ENCODE results near the gene NKAIN1.

Gene NKAIN1

DNA sequence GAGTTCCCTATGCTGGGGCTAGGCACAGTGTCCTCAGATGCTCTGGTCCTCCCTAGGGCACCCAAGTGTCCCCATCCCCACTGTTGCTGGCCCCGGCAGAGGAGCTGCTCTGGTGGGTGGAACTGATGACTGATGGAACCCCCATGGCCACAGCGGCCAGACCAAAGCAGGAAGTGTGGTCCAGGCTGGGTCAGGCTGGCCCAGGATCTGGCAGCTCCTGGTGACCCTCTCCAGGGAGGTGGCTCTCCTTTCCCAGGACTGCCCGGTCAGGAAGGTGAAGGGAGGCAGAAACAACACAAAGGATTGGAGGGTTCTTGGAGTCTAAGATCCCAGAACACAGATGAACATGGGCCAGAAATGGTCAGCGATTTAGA is 1.1 kb downstream of the NKAIN1 start:
- peaks cover 0 to 3% of the 10 kb centered on the region in 2 donors for H3K4me1 ChIP-seq (ENCODE audit: control insufficient read depth in 2 of 2, insufficient read depth in 2 of 2, low read length in 2 of 2)
- H3K36me3 ChIP-seq (ENCODE audit: control insufficient read depth in 2 of 2, insufficient read depth in 2 of 2, low read length in 2 of 2), result no peaks in the 10 kb centered on the region
- no peak overlapping the region for H3K9ac ChIP-seq (ENCODE audit: low read depth in 1 of 2, low read length in 2 of 2)
- no peak overlapping the region for H3K27ac ChIP-seq (ENCODE audit: low read depth in 2 of 2, low read length in 2 of 2)
- H3K4me3 ChIP-seq (ENCODE audit: low read length in 2 of 2), result no peak overlapping the region
- peaks cover 27% of the 10 kb centered on the region in 2 donors for H3K27me3 ChIP-seq (ENCODE audit: control insufficient read depth in 2 of 2, insufficient read depth in 2 of 2, low read length in 2 of 2)
- no peaks in the 10 kb centered on the region for H3K9me3 ChIP-seq (ENCODE audit: control insufficient read depth in 2 of 2, low read length in 2 of 2)

DNA sequence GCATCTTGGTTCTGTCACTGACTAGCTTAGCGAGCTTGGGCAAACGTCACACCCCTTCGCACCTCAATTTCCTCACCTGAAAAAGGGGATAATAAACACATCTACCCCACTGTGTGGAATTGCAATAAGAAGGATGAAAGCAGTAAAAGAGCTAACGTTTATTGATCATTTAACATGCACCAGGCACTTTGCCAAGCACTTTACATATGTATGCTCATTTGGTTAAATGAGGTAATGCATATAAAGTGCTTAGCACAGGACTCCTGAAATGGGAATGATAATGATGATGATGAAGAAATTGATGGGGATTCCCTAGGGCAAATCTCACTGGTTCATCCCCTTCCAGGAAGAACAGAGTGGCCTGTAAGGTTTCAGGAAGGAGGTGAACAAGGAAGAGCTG is 4.8 kb downstream of the NKAIN1 start:
- H3K4me3 ChIP-seq (ENCODE audit: low read length in 2 of 2), result no peak overlapping the region
- peaks cover 14 to 21% of the 10 kb centered on the region in 2 donors for H3K27me3 ChIP-seq (ENCODE audit: control insufficient read depth in 2 of 2, insufficient read depth in 2 of 2, low read length in 2 of 2)
- no peaks in the 10 kb centered on the region for H3K9me3 ChIP-seq (ENCODE audit: control insufficient read depth in 2 of 2, low read length in 2 of 2)
- no peak overlapping the region for H3K9ac ChIP-seq (ENCODE audit: low read depth in 1 of 2, low read length in 2 of 2)
- no peaks in the 10 kb centered on the region for H3K36me3 ChIP-seq (ENCODE audit: control insufficient read depth in 2 of 2, insufficient read depth in 2 of 2, low read length in 2 of 2)
- no peak overlapping the region for H3K27ac ChIP-seq (ENCODE audit: low read depth in 2 of 2, low read length in 2 of 2)
- peaks cover 0 to 3% of the 10 kb centered on the region in 2 donors for H3K4me1 ChIP-seq (ENCODE audit: control insufficient read depth in 2 of 2, insufficient read depth in 2 of 2, low read length in 2 of 2)

DNA sequence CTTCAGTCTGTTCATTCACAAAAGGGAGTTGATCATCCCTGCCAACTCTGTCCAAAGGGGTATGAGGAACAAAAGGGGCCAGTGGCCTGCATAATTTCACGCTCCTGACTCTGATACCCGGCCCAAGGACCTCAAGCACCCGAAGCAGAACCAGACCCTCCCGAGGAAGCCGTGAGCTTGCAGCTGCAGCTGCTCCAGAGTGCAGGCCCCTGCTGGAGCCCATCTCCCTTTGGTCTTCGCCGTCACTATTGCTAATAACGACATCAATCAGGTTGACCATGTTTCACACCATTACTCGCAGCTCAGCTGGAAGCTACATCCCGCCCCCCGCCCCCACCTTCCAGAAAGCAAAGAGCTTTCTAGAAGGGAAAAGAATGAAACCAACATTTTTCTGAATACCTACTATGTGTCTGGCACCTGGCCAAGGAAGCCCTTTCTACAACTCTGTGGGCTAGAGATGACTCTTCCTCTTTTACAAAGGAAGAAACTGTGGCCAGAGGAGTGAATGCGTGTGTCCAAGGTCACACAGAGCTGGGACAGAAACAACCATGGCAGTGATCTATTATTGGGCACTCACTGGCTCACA is 5.5 kb downstream of the NKAIN1 start:
- H3K36me3 ChIP-seq (ENCODE audit: control insufficient read depth in 2 of 2, insufficient read depth in 2 of 2, low read length in 2 of 2), result no peaks in the 10 kb centered on the region
- peaks cover 14 to 21% of the 10 kb centered on the region in 2 donors for H3K27me3 ChIP-seq (ENCODE audit: control insufficient read depth in 2 of 2, insufficient read depth in 2 of 2, low read length in 2 of 2)
- H3K9me3 ChIP-seq (ENCODE audit: control insufficient read depth in 2 of 2, low read length in 2 of 2), result no peaks in the 10 kb centered on the region
- H3K4me1 ChIP-seq (ENCODE audit: control insufficient read depth in 2 of 2, insufficient read depth in 2 of 2, low read length in 2 of 2), result peaks cover 0 to 3% of the 10 kb centered on the region in 2 donors
- H3K9ac ChIP-seq (ENCODE audit: low read depth in 1 of 2, low read length in 2 of 2), result no peak overlapping the region
- no peak overlapping the region for H3K27ac ChIP-seq (ENCODE audit: low read depth in 2 of 2, low read length in 2 of 2)
- no peak overlapping the region for H3K4me3 ChIP-seq (ENCODE audit: low read length in 2 of 2)

DNA sequence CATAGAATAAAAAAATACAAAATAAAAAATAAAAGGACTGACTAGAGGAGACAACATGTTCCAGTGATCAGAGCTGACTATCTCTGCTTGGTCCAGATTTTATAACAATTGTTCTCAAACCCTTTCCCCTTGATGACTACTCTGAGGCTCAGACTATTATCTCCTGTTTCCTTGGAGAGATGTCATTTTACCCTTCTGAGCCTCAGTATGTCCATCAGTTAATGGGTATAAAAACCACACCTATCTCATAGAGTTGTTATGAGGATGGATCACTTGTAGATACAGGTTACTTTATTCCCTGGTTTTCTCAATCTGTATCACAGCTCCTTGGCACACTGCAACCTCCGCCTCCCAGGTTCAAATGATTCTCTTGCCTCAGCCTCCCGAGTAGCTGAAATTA is 7.0 kb downstream of the NKAIN1 start:
- no peak overlapping the region for H3K27ac ChIP-seq (ENCODE audit: low read depth in 2 of 2, low read length in 2 of 2)
- H3K9me3 ChIP-seq (ENCODE audit: control insufficient read depth in 2 of 2, low read length in 2 of 2), result no peaks in the 10 kb centered on the region
- no peak overlapping the region for H3K4me3 ChIP-seq (ENCODE audit: low read length in 2 of 2)
- no peaks in the 10 kb centered on the region for H3K36me3 ChIP-seq (ENCODE audit: control insufficient read depth in 2 of 2, insufficient read depth in 2 of 2, low read length in 2 of 2)
- no peaks in the 10 kb centered on the region for H3K4me1 ChIP-seq (ENCODE audit: control insufficient read depth in 2 of 2, insufficient read depth in 2 of 2, low read length in 2 of 2)
- H3K27me3 ChIP-seq (ENCODE audit: control insufficient read depth in 2 of 2, insufficient read depth in 2 of 2, low read length in 2 of 2), result peaks cover 5 to 9% of the 10 kb centered on the region in 2 donors
- H3K9ac ChIP-seq (ENCODE audit: low read depth in 1 of 2, low read length in 2 of 2), result no peak overlapping the region

DNA sequence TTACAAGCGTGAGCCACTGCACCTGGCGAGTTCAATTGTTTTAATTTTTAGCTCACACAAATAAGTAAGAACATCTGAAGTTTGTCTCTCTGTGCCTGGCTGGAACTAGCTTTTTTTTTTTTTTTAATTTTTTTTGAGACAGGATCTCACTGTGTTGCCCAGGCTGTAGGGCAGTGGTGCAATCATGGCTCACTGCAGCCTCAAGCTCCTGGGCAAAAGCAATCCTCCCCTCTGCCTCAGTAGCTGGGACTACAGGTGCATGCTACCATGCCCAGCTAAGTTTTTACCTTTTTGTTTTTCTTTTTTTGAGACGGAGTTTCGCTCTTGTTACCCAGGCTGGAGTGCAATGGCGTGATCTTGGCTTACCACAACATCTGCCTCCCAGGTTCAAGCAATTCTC is 7.9 kb downstream of the NKAIN1 start:
- no peak overlapping the region for H3K27ac ChIP-seq (ENCODE audit: low read depth in 2 of 2, low read length in 2 of 2)
- H3K9me3 ChIP-seq (ENCODE audit: control insufficient read depth in 2 of 2, low read length in 2 of 2), result no peaks in the 10 kb centered on the region
- H3K27me3 ChIP-seq (ENCODE audit: control insufficient read depth in 2 of 2, insufficient read depth in 2 of 2, low read length in 2 of 2), result peaks cover 5 to 9% of the 10 kb centered on the region in 2 donors
- no peaks in the 10 kb centered on the region for H3K36me3 ChIP-seq (ENCODE audit: control insufficient read depth in 2 of 2, insufficient read depth in 2 of 2, low read length in 2 of 2)
- H3K9ac ChIP-seq (ENCODE audit: low read depth in 1 of 2, low read length in 2 of 2), result no peak overlapping the region
- no peaks in the 10 kb centered on the region for H3K4me1 ChIP-seq (ENCODE audit: control insufficient read depth in 2 of 2, insufficient read depth in 2 of 2, low read length in 2 of 2)
- no peak overlapping the region for H3K4me3 ChIP-seq (ENCODE audit: low read length in 2 of 2)

DNA sequence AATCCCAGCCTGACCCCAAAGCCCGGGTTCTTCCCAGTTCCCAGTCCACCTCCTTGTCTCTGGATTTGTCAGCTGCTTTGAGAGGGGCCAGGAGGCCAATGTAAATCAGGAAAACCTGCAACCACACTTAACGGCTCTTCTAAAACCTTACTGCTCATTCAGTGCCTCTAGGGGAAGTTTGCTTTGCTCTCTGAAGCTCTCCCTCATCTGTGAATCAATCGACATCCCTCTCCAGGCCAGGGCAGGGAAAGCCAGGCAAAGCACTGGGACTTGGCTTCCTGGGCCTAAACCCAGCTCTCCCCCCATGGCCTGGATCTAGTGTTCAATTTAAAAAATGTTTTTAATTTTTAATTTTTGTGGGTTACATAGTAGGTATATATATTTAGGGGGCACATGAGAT is 9.3 kb downstream of the NKAIN1 start:
- no peak overlapping the region for H3K9ac ChIP-seq (ENCODE audit: low read depth in 1 of 2, low read length in 2 of 2)
- no peaks in the 10 kb centered on the region for H3K9me3 ChIP-seq (ENCODE audit: control insufficient read depth in 2 of 2, low read length in 2 of 2)
- no peak overlapping the region for H3K27ac ChIP-seq (ENCODE audit: low read depth in 2 of 2, low read length in 2 of 2)
- no peak overlapping the region for H3K4me3 ChIP-seq (ENCODE audit: low read length in 2 of 2)
- H3K36me3 ChIP-seq (ENCODE audit: control insufficient read depth in 2 of 2, insufficient read depth in 2 of 2, low read length in 2 of 2), result no peaks in the 10 kb centered on the region
- no peaks in the 10 kb centered on the region for H3K27me3 ChIP-seq (ENCODE audit: control insufficient read depth in 2 of 2, insufficient read depth in 2 of 2, low read length in 2 of 2)
- H3K4me1 ChIP-seq (ENCODE audit: control insufficient read depth in 2 of 2, insufficient read depth in 2 of 2, low read length in 2 of 2), result no peaks in the 10 kb centered on the region

DNA sequence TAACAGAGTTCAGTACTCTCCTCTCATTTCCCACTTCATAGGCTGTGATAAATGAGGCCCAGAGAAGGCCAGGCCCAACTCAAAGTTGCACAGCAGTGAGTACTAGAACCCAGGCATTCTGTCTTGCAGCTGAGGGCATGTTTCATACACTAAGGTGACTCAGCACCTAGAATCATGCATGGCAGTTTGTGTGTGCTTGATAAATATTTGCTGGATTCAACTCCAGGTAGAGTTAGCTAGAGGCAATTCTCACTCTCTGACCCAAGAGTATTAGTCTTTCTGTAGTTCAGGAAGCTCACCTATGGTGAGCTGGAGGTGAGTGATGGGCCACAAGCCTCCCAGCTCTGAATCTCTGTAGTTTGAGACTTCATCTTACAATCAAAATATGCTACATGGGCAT is 10.7 kb downstream of the NKAIN1 start:
- peaks cover 0 to 6% of the 10 kb centered on the region in 2 donors for H3K4me1 ChIP-seq (ENCODE audit: control insufficient read depth in 2 of 2, insufficient read depth in 2 of 2, low read length in 2 of 2)
- H3K9me3 ChIP-seq (ENCODE audit: control insufficient read depth in 2 of 2, low read length in 2 of 2), result no peaks in the 10 kb centered on the region
- H3K4me3 ChIP-seq (ENCODE audit: low read length in 2 of 2), result no peak overlapping the region
- no peak overlapping the region for H3K27ac ChIP-seq (ENCODE audit: low read depth in 2 of 2, low read length in 2 of 2)
- no peaks in the 10 kb centered on the region for H3K36me3 ChIP-seq (ENCODE audit: control insufficient read depth in 2 of 2, insufficient read depth in 2 of 2, low read length in 2 of 2)
- no peak overlapping the region for H3K9ac ChIP-seq (ENCODE audit: low read depth in 1 of 2, low read length in 2 of 2)
- H3K27me3 ChIP-seq (ENCODE audit: control insufficient read depth in 2 of 2, insufficient read depth in 2 of 2, low read length in 2 of 2), result no peaks in the 10 kb centered on the region

DNA sequence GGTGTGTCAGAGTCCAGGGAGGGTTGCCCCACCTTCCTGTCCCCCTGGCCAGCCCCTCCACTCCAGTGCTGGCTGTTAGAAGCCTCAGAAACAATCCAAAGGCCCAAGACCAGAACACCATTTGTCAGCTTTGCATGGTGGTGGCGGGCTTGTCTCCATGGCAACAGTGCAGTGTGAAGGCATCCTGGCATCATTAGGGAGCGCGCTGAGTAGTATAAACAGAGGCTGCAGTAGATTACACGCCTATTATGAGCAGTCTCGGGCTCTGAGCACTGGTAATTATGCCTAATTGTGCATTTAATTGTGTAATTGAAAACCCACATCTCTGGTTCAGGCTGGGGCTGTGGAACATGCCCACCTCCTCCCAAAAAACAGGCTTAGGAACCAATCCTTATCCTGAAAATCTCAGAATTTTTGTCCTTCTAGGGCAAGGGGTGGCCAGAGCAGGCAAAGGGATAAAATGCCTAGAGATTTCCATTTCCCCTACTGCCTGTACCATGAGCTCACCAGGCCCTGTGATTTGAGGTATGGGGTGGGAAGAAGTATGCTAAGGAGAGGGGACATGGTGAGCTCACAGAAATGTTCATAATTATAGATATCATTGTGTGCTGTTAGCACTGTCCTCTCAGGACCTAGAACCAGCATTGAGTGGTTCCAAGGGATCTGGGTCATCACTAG is 11.7 kb downstream of the NKAIN1 start:
- no peaks in the 10 kb centered on the region for H3K9me3 ChIP-seq (ENCODE audit: control insufficient read depth in 2 of 2, low read length in 2 of 2)
- no peaks in the 10 kb centered on the region for H3K36me3 ChIP-seq (ENCODE audit: control insufficient read depth in 2 of 2, insufficient read depth in 2 of 2, low read length in 2 of 2)
- peaks cover 4 to 9% of the 10 kb centered on the region in 2 donors for H3K4me1 ChIP-seq (ENCODE audit: control insufficient read depth in 2 of 2, insufficient read depth in 2 of 2, low read length in 2 of 2)
- H3K4me3 ChIP-seq (ENCODE audit: low read length in 2 of 2), result no peak overlapping the region
- no peak overlapping the region for H3K9ac ChIP-seq (ENCODE audit: low read depth in 1 of 2, low read length in 2 of 2)
- no peaks in the 10 kb centered on the region for H3K27me3 ChIP-seq (ENCODE audit: control insufficient read depth in 2 of 2, insufficient read depth in 2 of 2, low read length in 2 of 2)
- H3K27ac ChIP-seq (ENCODE audit: low read depth in 2 of 2, low read length in 2 of 2), result no peak overlapping the region

DNA sequence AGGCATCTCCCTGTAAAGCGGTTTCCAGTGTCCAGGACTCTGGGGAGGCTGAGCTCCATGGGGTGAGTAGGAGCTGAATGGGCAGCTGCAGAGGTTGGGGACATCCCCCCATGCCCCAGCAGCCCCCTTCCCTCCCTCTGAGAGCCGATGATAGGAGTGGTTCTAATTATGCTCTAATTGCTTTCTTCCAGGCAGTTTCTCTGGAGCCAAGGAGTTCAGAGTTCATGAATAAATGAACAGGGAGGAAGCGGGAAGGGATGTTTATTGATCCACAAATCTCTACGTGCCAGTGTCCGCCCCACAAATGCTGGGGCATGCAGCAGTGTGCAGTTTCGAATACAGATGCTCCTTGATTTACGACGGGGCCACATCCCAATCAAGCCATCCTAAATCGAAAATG is 15.6 kb downstream of the NKAIN1 start:
- H3K4me1 ChIP-seq (ENCODE audit: control insufficient read depth in 2 of 2, insufficient read depth in 2 of 2, low read length in 2 of 2), result peaks cover 4 to 9% of the 10 kb centered on the region in 2 donors
- H3K4me3 ChIP-seq (ENCODE audit: low read length in 2 of 2), result no peak overlapping the region
- H3K9me3 ChIP-seq (ENCODE audit: control insufficient read depth in 2 of 2, low read length in 2 of 2), result no peaks in the 10 kb centered on the region
- H3K36me3 ChIP-seq (ENCODE audit: control insufficient read depth in 2 of 2, insufficient read depth in 2 of 2, low read length in 2 of 2), result no peaks in the 10 kb centered on the region
- H3K27ac ChIP-seq (ENCODE audit: low read depth in 2 of 2, low read length in 2 of 2), result peak overlapping the region in 1 of 2 donors; percentile 32
- H3K9ac ChIP-seq (ENCODE audit: low read depth in 1 of 2, low read length in 2 of 2), result no peak overlapping the region
- no peaks in the 10 kb centered on the region for H3K27me3 ChIP-seq (ENCODE audit: control insufficient read depth in 2 of 2, insufficient read depth in 2 of 2, low read length in 2 of 2)

DNA sequence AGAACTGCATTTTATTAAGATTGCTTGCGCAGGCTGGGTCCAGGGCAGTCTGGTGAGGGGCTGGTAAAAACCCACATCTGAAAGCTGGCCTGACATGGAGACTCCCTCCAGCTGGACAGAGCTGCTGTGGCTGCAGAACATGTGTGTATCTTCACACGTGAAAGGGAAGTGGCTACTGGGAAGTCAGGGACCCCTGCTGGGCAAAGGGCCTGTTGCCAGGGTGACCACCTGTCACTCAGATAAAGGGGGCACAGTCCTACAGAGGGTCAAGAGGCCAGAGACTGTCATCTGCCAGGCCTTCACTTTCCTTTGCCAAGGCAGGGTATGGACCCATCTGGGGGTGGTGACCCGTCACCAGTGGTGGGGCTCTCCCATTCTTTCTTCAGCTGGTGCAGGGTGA is 17.5 kb downstream of the NKAIN1 start:
- H3K4me3 ChIP-seq (ENCODE audit: low read length in 2 of 2), result no peak overlapping the region
- H3K27me3 ChIP-seq (ENCODE audit: control insufficient read depth in 2 of 2, insufficient read depth in 2 of 2, low read length in 2 of 2), result no peaks in the 10 kb centered on the region
- H3K9me3 ChIP-seq (ENCODE audit: control insufficient read depth in 2 of 2, low read length in 2 of 2), result no peaks in the 10 kb centered on the region
- no peak overlapping the region for H3K9ac ChIP-seq (ENCODE audit: low read depth in 1 of 2, low read length in 2 of 2)
- no peaks in the 10 kb centered on the region for H3K36me3 ChIP-seq (ENCODE audit: control insufficient read depth in 2 of 2, insufficient read depth in 2 of 2, low read length in 2 of 2)
- peaks cover 4 to 9% of the 10 kb centered on the region in 2 donors for H3K4me1 ChIP-seq (ENCODE audit: control insufficient read depth in 2 of 2, insufficient read depth in 2 of 2, low read length in 2 of 2)
- no peak overlapping the region for H3K27ac ChIP-seq (ENCODE audit: low read depth in 2 of 2, low read length in 2 of 2)

Data from mucosa of rectum (tissue), 2 donors.